Measurements from ENCODE around the gene FAM13A. TPM values are rescaled to one million over a fixed set of nuclear protein-coding genes. Genes with fewer than 3 reads are reported as not detected.
A peak's percentile ranks its signal among the peaks of the same experiment; 100 is the strongest.

FAM13A gene
- total and polyA plus RNA-seq, 9 of the 15 experiments (the other 6 are each of a cell fraction or from before 2014, with no cell fraction given), result 11.3 to 23.3 (median 14.7) TPM

DNA sequence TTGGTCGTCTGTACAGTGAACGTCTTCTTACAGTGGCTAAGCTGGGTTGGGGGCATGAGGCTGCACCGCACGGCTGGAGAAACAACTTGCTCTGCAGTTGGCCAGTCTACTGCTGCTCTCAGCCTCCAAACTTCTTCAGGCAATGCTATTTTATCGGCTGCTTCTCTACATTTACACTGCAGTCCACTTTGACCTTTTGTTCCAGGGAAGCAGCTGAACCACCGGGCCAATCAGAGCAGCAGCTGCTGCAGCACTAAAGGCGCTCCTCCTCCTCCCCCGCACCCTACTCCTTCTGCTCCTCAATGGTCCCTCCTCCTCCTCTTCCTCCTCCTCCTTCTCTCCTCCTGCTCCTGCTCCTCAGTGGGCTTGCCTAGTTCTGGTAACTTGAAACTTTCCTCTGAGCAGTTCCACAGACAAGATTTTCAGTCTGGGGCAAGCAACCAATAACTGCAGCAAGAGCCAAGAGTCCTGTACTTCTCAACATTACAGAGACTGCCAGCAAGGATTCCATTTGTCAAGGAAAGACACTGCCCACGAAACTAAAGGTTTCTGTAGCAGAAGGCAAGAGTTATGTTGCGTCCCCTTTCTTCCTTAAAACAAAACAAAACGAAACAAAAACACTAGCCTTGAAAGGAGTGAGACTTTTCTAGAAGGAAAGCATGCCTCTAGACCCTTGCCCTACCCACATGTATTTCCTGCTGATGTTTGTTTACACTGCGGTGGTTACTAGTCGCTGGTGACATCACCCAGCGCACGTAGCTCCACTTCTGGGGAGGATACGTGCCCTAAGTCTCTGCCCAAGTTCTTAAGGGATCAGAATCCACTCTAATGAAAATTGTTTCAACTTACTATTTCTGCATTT is 233.7 kb downstream of the FAM13A start (continued):
- no peak for TF ChIP-seq DACH1 (IDR thresholded peaks at IDR 0.05; ENCODE audit: partially characterized antibody)
- no peak for TF ChIP-seq THRAP3 (IDR thresholded peaks at IDR 0.05; ENCODE audit: borderline replicate concordance)
- TF ChIP-seq EWSR1 (IDR thresholded peaks at IDR 0.05; ENCODE audit: borderline replicate concordance, low read depth, partially characterized antibody), result no peak
- TF ChIP-seq CBX1 (IDR thresholded peaks at IDR 0.05; ENCODE audit: low read depth), result no peak
- TF ChIP-seq FOXM1 (IDR thresholded peaks at IDR 0.05; ENCODE audit: low read depth), result no peak
- no peak for TF ChIP-seq FOXM1 (CRISPR knock-in tag; IDR thresholded peaks at IDR 0.05; ENCODE audit: low read depth)
- TF ChIP-seq, protein P1, sequence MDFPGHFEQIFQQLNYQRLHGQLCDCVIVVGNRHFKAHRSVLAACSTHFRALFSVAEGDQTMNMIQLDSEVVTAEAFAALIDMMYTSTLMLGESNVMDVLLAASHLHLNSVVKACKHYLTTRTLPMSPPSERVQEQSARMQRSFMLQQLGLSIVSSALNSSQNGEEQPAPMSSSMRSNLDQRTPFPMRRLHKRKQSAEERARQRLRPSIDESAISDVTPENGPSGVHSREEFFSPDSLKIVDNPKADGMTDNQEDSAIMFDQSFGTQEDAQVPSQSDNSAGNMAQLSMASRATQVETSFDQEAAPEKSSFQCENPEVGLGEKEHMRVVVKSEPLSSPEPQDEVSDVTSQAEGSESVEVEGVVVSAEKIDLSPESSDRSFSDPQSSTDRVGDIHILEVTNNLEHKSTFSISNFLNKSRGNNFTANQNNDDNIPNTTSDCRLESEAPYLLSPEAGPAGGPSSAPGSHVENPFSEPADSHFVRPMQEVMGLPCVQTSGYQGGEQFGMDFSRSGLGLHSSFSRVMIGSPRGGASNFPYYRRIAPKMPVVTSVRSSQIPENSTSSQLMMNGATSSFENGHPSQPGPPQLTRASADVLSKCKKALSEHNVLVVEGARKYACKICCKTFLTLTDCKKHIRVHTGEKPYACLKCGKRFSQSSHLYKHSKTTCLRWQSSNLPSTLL (IDR thresholded peaks at IDR 0.05), result no peak
- TF ChIP-seq XRCC4 (IDR thresholded peaks at IDR 0.05; ENCODE audit: extremely low read depth, insufficient read depth, insufficient read length), result no peak
- 0 out of 2 replicates have a peak, but pooled peaks have one; percentile 33 for TF ChIP-seq POLR2H (tag; IDR thresholded peaks at IDR 0.05; ENCODE audit: low read depth)
- no peak for TF ChIP-seq FOXO4 (CRISPR knock-in tag; IDR thresholded peaks at IDR 0.05)
- 0 out of 2 replicates have a peak, but pooled peaks have one; percentile 53 for TF ChIP-seq SUPT5H (IDR thresholded peaks at IDR 0.05)
- TF ChIP-seq, protein P2, sequence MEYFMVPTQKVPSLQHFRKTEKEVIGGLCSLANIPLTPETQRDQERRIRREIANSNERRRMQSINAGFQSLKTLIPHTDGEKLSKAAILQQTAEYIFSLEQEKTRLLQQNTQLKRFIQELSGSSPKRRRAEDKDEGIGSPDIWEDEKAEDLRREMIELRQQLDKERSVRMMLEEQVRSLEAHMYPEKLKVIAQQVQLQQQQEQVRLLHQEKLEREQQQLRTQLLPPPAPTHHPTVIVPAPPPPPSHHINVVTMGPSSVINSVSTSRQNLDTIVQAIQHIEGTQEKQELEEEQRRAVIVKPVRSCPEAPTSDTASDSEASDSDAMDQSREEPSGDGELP (CRISPR knock-in tag; IDR thresholded peaks at IDR 0.05; ENCODE audit: borderline replicate concordance), result peak; percentile 95
- TF ChIP-seq TEAD1 (CRISPR knock-in tag; IDR thresholded peaks at IDR 0.05), result 0 out of 4 replicates have a peak, but pooled peaks of 1 of the 2 experiments have one; percentile 27
- no peak for TF ChIP-seq KDM2B (CRISPR knock-in tag; IDR thresholded peaks at IDR 0.05)
- TF ChIP-seq HMG20B (CRISPR knock-in tag; IDR thresholded peaks at IDR 0.05), result no peak
- peak; percentile 53 for TF ChIP-seq RFX1 (IDR thresholded peaks at IDR 0.05)
- no peak for TF ChIP-seq SRSF1 (IDR thresholded peaks at IDR 0.05; ENCODE audit: low read depth, low read length)
- no peak for TF ChIP-seq ZNF280A (IDR thresholded peaks at IDR 0.05; ENCODE audit: low read depth, partially characterized antibody)

All from K562 (cell line).